Lung (tissue), 12 donors: ENCODE results near the gene UBR4. TPM values are rescaled to one million over a fixed set of nuclear protein-coding genes. Genes with fewer than 3 reads are reported as not detected.

ENCODE experiments used
- ATAC-seq: fragments of 200-7000 bp; cut with Tn5 transposase; one replicate; pipeline ENCODE4 v1.9.1; 2020; ENCODE audit warnings: moderate number of reproducible peaks; ENCODE audit not compliant: insufficient read depth, low FRiP score
- DNase-seq, 3 donors: peaks; one replicate each; pipeline ENCODE4 v3.0.0-alpha.2; 2013 to 2017
- H3K27ac ChIP-seq, 2 donors: one replicate each; pipeline ENCODE4 v1.5.1; 2013; ENCODE audit warnings: mild to moderate bottlenecking in 2 of 2, moderate library complexity in 2 of 2, control low read depth in 1 of 2, inconsistent platforms in 1 of 2, low read depth in 1 of 2, low read length in 1 of 2
- H3K27me3 ChIP-seq, 3 donors: one replicate each; pipeline ENCODE4 v1.5.1; 2013; ENCODE audit warnings: low read length in 2 of 3; ENCODE audit not compliant: control insufficient read depth in 3 of 3, insufficient read depth in 3 of 3
- H3K36me3 ChIP-seq, 4 donors: one replicate each; pipeline ENCODE4 v1.5.1; 2013; ENCODE audit warnings: low read length in 4 of 4, mild to moderate bottlenecking in 1 of 4, moderate library complexity in 1 of 4; ENCODE audit not compliant: control insufficient read depth in 4 of 4, insufficient read depth in 4 of 4
- H3K4me1 ChIP-seq, 5 donors: one replicate each; pipeline ENCODE4 v1.5.1; 2013; ENCODE audit warnings: low read length in 5 of 5, mild to moderate bottlenecking in 2 of 5, moderate library complexity in 1 of 5; ENCODE audit not compliant: control insufficient read depth in 5 of 5, insufficient read depth in 5 of 5
- H3K4me3 ChIP-seq: one replicate; pipeline ENCODE4 v1.5.1; 2013; ENCODE audit warnings: mild to moderate bottlenecking, control low read depth, moderate library complexity
- H3K9ac ChIP-seq, 2 donors: one replicate each; pipeline ENCODE4 v1.5.1; 2013; ENCODE audit warnings: low read length in 2 of 2, control low read depth in 1 of 2; ENCODE audit not compliant: insufficient read depth in 1 of 2
- H3K9me3 ChIP-seq, 4 donors: one replicate each; pipeline ENCODE4 v1.5.1; 2013; ENCODE audit warnings: low read length in 3 of 4, mild to moderate bottlenecking in 1 of 4, moderate library complexity in 1 of 4; ENCODE audit not compliant: control insufficient read depth in 4 of 4, insufficient read depth in 3 of 4
- CTCF ChIP-seq: IDR thresholded peaks from 2 replicates; pipeline ENCODE4 v1.5.1; 2012; ENCODE audit warnings: mild to moderate bottlenecking; ENCODE audit errors: control extremely low read depth, extremely low read depth
- WGBS, 2 donors: extraction: QIAGEN DNeasy Blood & Tissue Kit; methylation state at CpG; one replicate each; pipeline ENCODE4 v1.1.7; 2013; 5-methylcytosine and 5-hydroxymethylcytosine counted together
- polyA plus RNA-seq, 2 donors: library from polyadenylated mRNA; stranded (reverse); fragments of 200-250 nt; gene quantifications; one replicate each; pipeline ENCODE4 v1.2.1, GENCODE V29; 2013
- total RNA-seq, 2 donors: library from RNA; depleted of rRNA in 1 of 2; stranded (reverse); fragments of >200 nt in 1 of 2; gene quantifications; one replicate each; pipeline ENCODE4 v1.2.1, GENCODE V29; 2014 to 2021
- donor health status: control.
- donor health status: control.
- donor health status: Bipolar disorder and iron deficiency.
- donor health status: healthy.
- donor health status: DM: yes; HTN: yes; CAD: no.

UBR4 gene
- total and polyA plus RNA-seq, 4 donors = 90.8 to 128 (median 113) TPM

DNA sequence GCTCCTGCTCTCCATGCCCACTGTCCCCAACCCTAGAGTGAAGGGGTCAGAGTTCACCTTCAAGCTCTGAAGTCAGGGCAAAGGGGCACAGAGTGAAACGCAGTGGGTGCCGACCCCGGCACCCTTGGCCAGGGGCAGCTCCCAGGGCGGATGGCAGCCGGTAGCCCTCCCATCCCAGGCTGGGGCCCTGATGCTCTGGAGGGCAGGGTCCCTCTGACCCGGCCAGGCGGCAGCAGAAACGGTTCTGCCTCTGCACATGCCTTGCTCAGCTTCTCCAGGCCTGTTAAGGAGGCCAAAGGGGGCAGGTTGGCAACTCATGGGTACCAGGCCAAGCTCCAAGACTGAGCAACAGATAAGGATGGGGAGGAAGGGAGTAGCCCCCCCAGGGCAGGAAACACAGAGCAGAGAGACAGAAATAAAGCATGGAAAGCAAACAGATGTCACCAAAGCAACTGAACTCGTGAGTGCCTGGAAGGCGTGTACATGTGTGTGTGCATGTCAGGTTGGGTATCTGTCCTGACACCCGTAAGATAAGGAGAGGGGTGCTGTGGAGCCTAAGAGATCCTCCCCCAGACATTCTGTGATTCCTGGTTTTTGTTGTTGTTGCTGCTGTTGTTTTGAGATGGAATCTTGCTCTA is 141.3 kb downstream of the UBR4 start:
- no peak overlapping the region for H3K27ac ChIP-seq
- WGBS, 2 donors = 72 to 84% methylated on average over 11 of the region's 11 CpGs
- H3K4me1 ChIP-seq = peaks cover 0 to 23% (median 9%) of the 10 kb centered on the region in 5 donors
- H3K9me3 ChIP-seq = no peaks in the 10 kb centered on the region
- DNase-seq = no peak
- H3K36me3 ChIP-seq = peaks cover 3 to 13% (median 7%) of the 10 kb centered on the region in 4 donors
- H3K4me3 ChIP-seq = no peak overlapping the region
- TF ChIP-seq CTCF = no peak
- H3K9ac ChIP-seq = no peak overlapping the region
- H3K27me3 ChIP-seq = no peaks in the 10 kb centered on the region
- ATAC-seq = no peak

DNA sequence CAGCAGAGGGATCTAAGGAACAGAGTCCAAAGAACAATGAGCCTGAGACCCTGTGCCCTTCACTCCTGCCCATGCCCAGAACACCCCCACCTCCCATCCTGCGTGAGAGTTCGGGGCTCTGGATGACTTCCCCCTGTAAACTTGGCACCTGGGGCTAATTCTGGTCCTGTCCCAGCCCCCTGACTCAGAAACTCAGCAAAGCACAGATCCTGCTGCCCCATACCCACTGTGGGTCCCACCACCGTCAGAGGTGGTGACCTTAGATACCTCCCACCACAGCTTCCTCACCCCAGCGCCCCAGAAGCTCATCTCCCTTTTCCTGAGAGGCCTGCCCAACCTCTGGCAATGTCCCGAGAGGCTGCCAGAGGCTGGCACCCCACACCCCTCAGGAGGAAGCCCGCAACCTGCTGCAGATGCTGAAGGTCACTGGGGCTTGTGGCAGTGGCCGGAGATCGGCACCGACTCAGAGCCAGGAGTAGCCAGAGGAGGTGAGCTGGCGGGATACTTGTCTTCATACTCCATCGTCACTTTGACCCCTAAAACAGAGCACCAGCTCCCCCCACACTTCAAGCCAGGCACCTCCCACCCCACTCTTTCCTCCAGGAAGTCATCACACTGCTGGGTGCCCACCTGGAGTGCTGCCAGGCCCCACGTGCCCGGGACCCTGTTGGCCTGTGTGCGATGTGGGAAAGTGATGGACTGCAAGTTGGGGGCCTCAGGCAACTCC is 142.0 kb downstream of the UBR4 start:
- WGBS, 2 donors = 59 to 63% methylated on average over 14 of the region's 14 CpGs
- Histone ChIP-seq H3K4me3 (no peak overlapping the region), H3K36me3 (peaks cover under 1 to 8% (median 2%) of the 10 kb centered on the region in 4 donors), H3K27ac (no peak overlapping the region), H3K9me3 (no peaks in the 10 kb centered on the region), H3K9ac (no peak overlapping the region), H3K27me3 (no peaks in the 10 kb centered on the region), H3K4me1 (peaks cover 0 to 21% (median 9%) of the 10 kb centered on the region in 5 donors)
- DNase-seq = no peak
- no peak for TF ChIP-seq CTCF
- no peak for ATAC-seq

DNA sequence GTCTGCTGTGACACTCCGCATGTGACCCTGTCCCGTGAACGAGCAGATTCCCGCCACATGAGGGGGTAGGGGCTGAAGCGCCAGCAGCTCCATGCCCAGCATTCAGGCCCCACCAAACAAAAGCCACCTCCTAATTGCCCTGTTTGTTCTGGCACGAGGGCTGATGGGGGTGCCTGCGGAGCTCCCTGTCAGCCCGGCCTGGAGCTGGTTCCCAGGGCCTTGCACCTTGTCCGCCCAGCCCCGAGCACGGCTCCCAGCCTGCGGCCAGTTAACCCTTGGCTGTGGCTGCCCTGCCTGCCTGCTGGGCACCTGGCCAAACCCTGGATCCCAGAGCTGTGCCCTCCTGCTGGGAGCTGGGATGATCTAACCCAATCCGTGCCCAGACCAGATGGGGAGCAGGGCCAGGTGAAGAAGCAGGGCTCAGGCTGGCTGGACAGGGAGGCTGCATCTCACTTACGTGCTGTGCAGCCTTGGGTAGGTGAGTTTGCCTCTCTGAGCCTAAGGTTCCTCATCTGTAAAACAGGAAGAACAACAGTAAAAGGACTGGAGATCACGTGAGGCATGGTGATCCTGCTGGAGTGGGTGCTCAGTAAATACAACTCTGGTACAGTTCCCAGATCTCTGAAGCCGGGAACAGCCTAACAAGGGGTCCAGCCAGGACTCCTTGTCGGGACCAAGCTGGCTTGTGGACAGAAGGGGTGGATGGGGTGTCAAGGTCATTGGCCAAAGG is 142.7 kb downstream of the UBR4 start:
- no peak overlapping the region for H3K4me3 ChIP-seq
- 37 to 46% methylated on average over 17 of the region's 17 CpGs for WGBS, 2 donors
- ATAC-seq (no peak), DNase-seq (peak; percentile 40 to 56 (median 51))
- peak overlapping the region in 1 of 2 donors; percentile 44 for H3K27ac ChIP-seq
- no peak overlapping the region for H3K9ac ChIP-seq
- H3K27me3 ChIP-seq = no peaks in the 10 kb centered on the region
- H3K36me3 ChIP-seq = peaks cover 0 to under 1% (median 0%) of the 10 kb centered on the region in 4 donors
- no peak for TF ChIP-seq CTCF
- H3K4me1 ChIP-seq = peaks cover 0 to 21% (median 9%) of the 10 kb centered on the region in 5 donors
- no peaks in the 10 kb centered on the region for H3K9me3 ChIP-seq
